Erythroblast (primary cell): ENCODE measurements around the gene URI1.

Experiments
- GATA1 ChIP-seq: IDR thresholded peaks from 2 replicates; pipeline ENCODE4 v1.6.1; 2011; ENCODE audit warnings: low read depth, mild to moderate bottlenecking, control low read depth, low read length, moderate library complexity
- POLR2A ChIP-seq: IDR thresholded peaks from 2 replicates; pipeline ENCODE4 v1.6.1; 2011; ENCODE audit warnings: mild to moderate bottlenecking, low read length

DNA sequence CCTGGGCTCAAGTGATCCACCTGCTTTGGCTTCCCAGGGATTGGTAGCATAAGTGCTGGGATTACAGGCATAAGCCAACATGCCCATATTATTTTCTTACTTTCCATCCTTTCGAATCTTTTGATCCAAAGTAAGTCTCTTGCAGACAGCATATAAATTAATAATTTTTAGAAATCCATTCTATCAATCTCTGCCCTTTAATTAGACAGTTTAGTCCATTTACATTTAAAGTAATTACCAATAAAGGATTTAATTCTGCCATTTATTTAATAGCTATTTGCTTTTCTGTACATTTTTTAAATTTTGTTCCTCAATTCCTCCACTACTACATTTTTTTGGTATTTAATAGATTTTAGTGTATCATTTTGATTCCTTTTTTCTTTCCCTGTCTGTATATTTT lies 7.3 kb upstream of the URI1 start:
- TF ChIP-seq GATA1 (no peak), POLR2A (no peak)
